OCI-LY7 (cell line): ENCODE results near the gene KYNU. TPM values are rescaled to one million over a fixed set of nuclear protein-coding genes. Genes with fewer than 3 reads are reported as not detected.

Experiments
- BruUV-seq: library from RNA; stranded (reverse); fragments of 400-500 nt; replicated peaks from 2 replicates; lab custom pipeline; 2021; lab: Mats Ljungman, UMichigan
- CTCF ChIA-PET: fragments of 300-600 bp; sonication (Branson Sonifier 250); formaldehyde crosslinking; loops from one replicate; lab custom pipeline; 2022; ENCODE audit warnings: antibody characterized with exemption; ENCODE audit not compliant: unreplicated experiment; lab: Charles Lee
- POLR2A ChIA-PET: fragments of 300-600 bp; sonication (Branson Sonifier 250); formaldehyde crosslinking; loops from one replicate; lab custom pipeline; 2022; ENCODE audit warnings: antibody characterized with exemption; lab: Charles Lee
- DNase-seq: peaks from one replicate; pipeline ENCODE4 v3.0.0-alpha.2; 2015; ENCODE audit warnings: low spot score
- H2AFZ ChIP-seq: fragments of 200-600 bp; sonication (generic), shearing (Covaris generic); 2 replicates; pipeline ENCODE4 v1.6.1; 2014; ENCODE audit warnings: mild to moderate bottlenecking, antibody characterized with exemption, low read length, moderate library complexity
- H3K27ac ChIP-seq: fragments of 200-600 bp; sonication (generic); 2 replicates; pipeline ENCODE4 v1.5.1; 2014; ENCODE audit warnings: mixed run types, low read depth, mild to moderate bottlenecking, moderate library complexity, low read length, inconsistent platforms; ENCODE audit not compliant: poor library complexity, severe bottlenecking
- H3K36me3 ChIP-seq: fragments of 200-600 bp; sonication (generic); 2 replicates; pipeline ENCODE4 v1.6.1; 2014; ENCODE audit warnings: mild to moderate bottlenecking, antibody characterized with exemption, low read length, moderate library complexity, mixed read lengths; ENCODE audit not compliant: insufficient read depth
- H3K4me1 ChIP-seq: fragments of 200-600 bp; sonication (generic); 2 replicates; pipeline ENCODE4 v1.5.1; 2014; ENCODE audit warnings: mild to moderate bottlenecking, low read length; ENCODE audit not compliant: insufficient read depth, poor library complexity, severe bottlenecking
- H3K4me2 ChIP-seq: fragments of 200-600 bp; sonication (generic); 2 replicates; pipeline ENCODE4 v1.6.1; 2014; ENCODE audit warnings: mild to moderate bottlenecking, low read length
- H3K4me3 ChIP-seq: fragments of 200-600 bp; sonication (generic); 2 replicates; pipeline ENCODE4 v1.5.1; 2014; ENCODE audit warnings: mild to moderate bottlenecking, low read depth, low read length; ENCODE audit not compliant: poor library complexity, severe bottlenecking
- H3K79me2 ChIP-seq: fragments of 200-600 bp; sonication (generic); 2 replicates; pipeline ENCODE4 v1.6.1; 2016; ENCODE audit warnings: low read depth, mild to moderate bottlenecking, low read length, moderate library complexity, mixed read lengths; ENCODE audit not compliant: insufficient read depth
- H3K9me2 ChIP-seq: fragments of 200-600 bp; sonication (generic); 2 replicates; pipeline ENCODE4 v1.6.1; 2016; ENCODE audit warnings: mild to moderate bottlenecking, low read length, mixed read lengths; ENCODE audit not compliant: insufficient read depth
- H3K9me3 ChIP-seq: fragments of 200-600 bp; sonication (generic); 2 replicates; pipeline ENCODE4 v1.6.1; 2014; ENCODE audit warnings: mild to moderate bottlenecking, mixed run types, low read length, mixed read lengths
- H4K20me1 ChIP-seq: fragments of 200-600 bp; sonication (generic); 2 replicates; pipeline ENCODE4 v1.6.1; 2014; ENCODE audit warnings: mild to moderate bottlenecking, antibody characterized with exemption, low read length, moderate library complexity, mixed read lengths; ENCODE audit not compliant: insufficient read depth
- EZH2phosphoT487 ChIP-seq: fragments of 200-600 bp; sonication (generic); IDR thresholded peaks from 2 replicates; pipeline ENCODE4 v1.6.1; 2018; ENCODE audit warnings: low read depth, borderline replicate concordance, mild to moderate bottlenecking, mixed run types, antibody characterized with exemption, low read length, moderate library complexity, mixed read lengths
- intact Hi-C: fragments of 100-400 bp; cut with micrococcal nuclease; formaldehyde crosslinking; loops from one replicate; pipeline ENCODE4 v1.10.0; 2022; ENCODE audit not compliant: unreplicated experiment
- total RNA-seq, 2 experiments: library from RNA; depleted of rRNA in 1 of 2; stranded (reverse); fragments of >200 nt in 1 of 2; shearing (Covaris generic) in 1 of 2; gene quantifications; 2 replicates each; pipeline ENCODE4 v1.2.3, GENCODE V29; 2014 to 2022
- TF ChIP-seq, protein P1 (sequence below): fragments of 200-600 bp; sonication (generic); conservative IDR thresholded peaks from 2 replicates; pipeline ENCODE4 v1.5.1; 2014; ENCODE audit warnings: mild to moderate bottlenecking, antibody characterized with exemption, low read length, moderate library complexity, mixed read lengths

The KYNU gene
- total RNA-seq, 2 experiments from 2014 or later, result 0.27 TPM; not detected in 1

- CTCF ChIA-PET, result no interaction called here
- POLR2A ChIA-PET, result no interaction called here
- BruUV-seq, result no TSS peak
- DNase-seq, result no peak
- Histone ChIP-seq H3K4me3 (no peak overlapping the region), H3K27ac (no peak overlapping the region), H4K20me1 (no peaks in the 10 kb centered on the region), H3K79me2 (no peaks in the 10 kb centered on the region), H2AFZ (no peak overlapping the region), H3K4me2 (no peak overlapping the region), H3K9me3 (no peaks in the 10 kb centered on the region), H3K4me1 (no peaks in the 10 kb centered on the region), H3K9me2 (no peaks in the 10 kb centered on the region), H3K36me3 (no peaks in the 10 kb centered on the region)
- intact Hi-C loops, result no loop called here
- TF ChIP-seq, protein P1, sequence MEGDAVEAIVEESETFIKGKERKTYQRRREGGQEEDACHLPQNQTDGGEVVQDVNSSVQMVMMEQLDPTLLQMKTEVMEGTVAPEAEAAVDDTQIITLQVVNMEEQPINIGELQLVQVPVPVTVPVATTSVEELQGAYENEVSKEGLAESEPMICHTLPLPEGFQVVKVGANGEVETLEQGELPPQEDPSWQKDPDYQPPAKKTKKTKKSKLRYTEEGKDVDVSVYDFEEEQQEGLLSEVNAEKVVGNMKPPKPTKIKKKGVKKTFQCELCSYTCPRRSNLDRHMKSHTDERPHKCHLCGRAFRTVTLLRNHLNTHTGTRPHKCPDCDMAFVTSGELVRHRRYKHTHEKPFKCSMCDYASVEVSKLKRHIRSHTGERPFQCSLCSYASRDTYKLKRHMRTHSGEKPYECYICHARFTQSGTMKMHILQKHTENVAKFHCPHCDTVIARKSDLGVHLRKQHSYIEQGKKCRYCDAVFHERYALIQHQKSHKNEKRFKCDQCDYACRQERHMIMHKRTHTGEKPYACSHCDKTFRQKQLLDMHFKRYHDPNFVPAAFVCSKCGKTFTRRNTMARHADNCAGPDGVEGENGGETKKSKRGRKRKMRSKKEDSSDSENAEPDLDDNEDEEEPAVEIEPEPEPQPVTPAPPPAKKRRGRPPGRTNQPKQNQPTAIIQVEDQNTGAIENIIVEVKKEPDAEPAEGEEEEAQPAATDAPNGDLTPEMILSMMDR, result no peak
- no peak for TF ChIP-seq EZH2phosphoT487
These were observed 33.7 kb upstream of the KYNU start for GRCh38 chr2:142843731-142844130.

DNA sequence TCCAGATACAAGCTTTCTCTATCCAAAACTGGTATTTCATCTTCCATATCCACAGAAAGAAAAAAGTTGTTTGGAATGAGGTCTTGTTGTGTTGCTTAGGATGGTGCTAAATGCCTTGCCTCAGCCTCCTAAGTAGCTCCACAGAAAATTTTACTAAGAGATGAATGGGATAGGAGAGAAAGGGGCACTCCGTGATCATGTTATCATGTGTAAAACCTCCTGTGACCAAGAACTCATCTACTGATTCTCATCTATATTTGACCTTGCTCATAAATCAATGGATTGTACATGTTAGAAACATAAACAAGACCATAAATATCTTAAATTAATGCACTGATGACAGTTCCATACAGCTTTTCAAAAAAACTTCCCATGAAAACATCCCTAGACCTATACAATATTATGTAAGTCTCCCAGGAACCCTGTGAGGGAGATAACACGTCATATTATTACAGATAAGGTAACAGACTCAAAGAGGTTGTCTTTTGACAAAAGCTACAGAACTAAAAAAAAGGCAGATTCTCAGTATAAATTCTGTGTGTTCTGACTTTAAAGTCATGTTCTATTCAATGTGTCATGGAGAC lies 29.3 kb upstream of the KYNU start:
- Histone ChIP-seq H3K79me2 (no peaks in the 10 kb centered on the region), H3K9me2 (no peaks in the 10 kb centered on the region), H2AFZ (no peak overlapping the region), H3K36me3 (no peaks in the 10 kb centered on the region), H3K4me2 (no peak overlapping the region), H3K27ac (no peak overlapping the region), H3K4me1 (no peaks in the 10 kb centered on the region), H3K9me3 (no peaks in the 10 kb centered on the region), H4K20me1 (no peaks in the 10 kb centered on the region), H3K4me3 (no peak overlapping the region)
- no TSS peak for BruUV-seq
- TF ChIP-seq, protein P1, result no peak
- TF ChIP-seq EZH2phosphoT487, result no peak
- POLR2A ChIA-PET, result interaction anchor here (1.5 kb wide), 1 partner anchor 13 kb away, joined by 6 read pairs; no protein-coding TSS in a partner anchor
- intact Hi-C loops, result no loop called here
- CTCF ChIA-PET, result no interaction called here
- DNase-seq, result no peak

DNA sequence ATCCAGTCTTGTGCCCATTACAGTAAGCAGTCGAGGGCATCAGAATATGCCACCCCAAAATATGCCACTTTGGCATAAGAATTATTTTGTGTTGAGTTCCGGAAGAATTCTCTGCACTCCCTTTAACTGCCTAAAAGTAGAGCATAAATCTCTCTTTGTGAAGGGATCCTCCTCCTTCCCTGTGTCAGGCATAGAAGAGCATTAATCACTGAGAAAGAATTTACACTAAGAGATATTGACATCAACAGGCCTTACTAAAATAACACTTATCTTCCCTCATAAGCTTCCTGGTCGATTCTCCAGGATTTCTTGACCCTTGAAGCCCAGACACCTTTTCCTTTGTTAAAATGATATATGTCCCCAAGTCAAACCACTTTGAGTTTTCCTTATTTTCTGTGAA lies 27.6 kb upstream of the KYNU start:
- TF ChIP-seq, protein P1, result no peak
- TF ChIP-seq EZH2phosphoT487, result no peak
- POLR2A ChIA-PET, result no interaction called here
- no peaks in the 10 kb centered on the region for H3K9me2 ChIP-seq
- H3K4me3 ChIP-seq, result no peak overlapping the region
- no peaks in the 10 kb centered on the region for H3K4me1 ChIP-seq
- H2AFZ ChIP-seq, result no peak overlapping the region
- H3K27ac ChIP-seq, result no peak overlapping the region
- intact Hi-C loops, result no loop called here
- no peak for DNase-seq
- no peaks in the 10 kb centered on the region for H4K20me1 ChIP-seq
- H3K79me2 ChIP-seq, result no peaks in the 10 kb centered on the region
- H3K9me3 ChIP-seq, result no peaks in the 10 kb centered on the region
- H3K4me2 ChIP-seq, result no peak overlapping the region
- CTCF ChIA-PET, result no interaction called here
- no peaks in the 10 kb centered on the region for H3K36me3 ChIP-seq
- no TSS peak for BruUV-seq
